ENCODE results near the gene PPFIBP1.

PPFIBP1 gene

DNA sequence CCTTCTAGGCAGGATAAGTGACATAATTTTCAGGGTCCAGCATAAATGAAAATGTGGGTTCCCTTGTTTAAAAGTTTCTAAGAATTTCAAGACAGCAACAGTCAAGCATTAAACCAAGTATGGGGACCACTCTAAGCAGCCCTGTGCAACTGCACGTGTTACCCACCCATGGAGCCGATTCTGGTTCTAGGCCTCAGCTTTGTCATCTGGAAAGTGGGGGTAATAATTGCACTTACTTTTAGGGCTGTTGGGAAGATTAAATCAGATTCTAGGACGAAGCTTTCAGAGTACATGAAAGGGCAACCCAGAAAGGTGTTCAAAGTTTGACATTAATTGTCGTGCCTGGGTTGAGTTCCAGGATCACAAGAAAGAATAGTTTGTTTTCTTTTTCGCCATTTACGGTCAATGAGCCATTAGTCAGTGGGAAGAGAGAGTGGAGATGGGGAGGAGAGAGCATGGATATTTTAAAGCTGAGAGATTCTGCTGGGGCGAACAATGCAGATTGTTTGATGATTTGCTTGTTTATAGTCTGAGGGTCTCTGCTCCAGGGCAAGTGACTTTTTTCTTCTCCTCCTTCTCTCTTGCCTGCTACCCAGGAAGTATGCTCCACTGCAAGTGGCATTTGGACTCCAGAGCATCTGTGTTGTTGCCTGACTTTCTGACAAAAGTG lies 10.7 kb upstream of the PPFIBP1 start:
- no peak for DNase-seq

DNA sequence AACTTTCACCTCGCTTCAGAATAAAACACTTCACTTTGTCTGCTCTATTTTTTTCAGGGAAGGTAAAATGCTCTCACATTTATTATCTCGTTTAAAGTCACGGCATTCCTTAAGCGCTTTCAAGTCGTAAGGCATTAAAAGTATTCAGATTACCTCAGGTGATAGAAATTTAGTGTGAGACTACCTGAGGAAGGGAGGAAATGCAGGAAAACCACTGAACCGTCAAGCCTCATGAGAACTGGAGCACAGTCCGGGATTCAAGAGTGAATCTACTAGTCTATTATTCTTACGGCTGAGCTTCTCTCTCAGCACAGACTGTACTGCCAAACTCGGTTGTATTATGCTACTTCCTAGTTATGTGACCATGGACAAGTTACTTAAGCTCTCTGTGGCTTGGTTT lies 8.3 kb upstream of the PPFIBP1 start:
- no peak for DNase-seq

DNA sequence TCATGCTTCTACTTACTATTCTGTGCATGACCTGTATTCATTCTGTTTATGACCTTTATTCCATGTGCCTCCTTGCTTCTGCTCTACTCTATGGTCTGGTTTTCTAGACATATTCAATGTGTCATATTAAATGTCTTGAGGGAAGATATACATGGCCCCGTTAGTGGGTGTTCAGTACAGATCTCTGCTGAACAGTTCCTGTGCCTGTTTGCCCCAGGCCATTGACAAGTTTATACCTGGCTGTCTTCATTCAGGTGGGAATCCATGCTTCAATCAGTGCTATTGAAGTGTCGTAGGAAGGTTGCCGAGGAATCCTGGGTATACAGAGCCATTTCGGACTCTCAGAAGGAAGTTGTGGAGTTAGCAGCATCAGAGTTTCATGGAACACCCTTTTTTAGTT lies 7.4 kb upstream of the PPFIBP1 start:
- DNase-seq, result no peak

DNA sequence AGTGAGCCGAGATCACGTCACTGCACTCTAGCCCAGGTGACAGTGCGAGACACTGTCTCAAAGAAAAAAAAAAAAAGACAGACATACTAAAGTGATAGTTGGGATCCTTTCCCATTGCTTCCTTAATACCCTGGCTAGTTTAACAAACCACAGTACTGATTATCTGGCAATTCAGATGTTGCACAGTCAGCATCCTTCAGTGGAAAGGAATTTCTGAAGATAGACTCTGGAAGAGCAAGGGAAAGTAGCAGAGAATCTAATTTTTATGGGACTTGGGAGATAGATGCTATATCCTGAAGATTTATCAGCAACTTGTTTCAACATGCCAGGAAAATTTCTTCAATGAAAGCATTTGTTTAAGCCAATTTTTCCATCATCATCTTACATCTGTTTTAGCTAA lies 6.5 kb upstream of the PPFIBP1 start:
- no peak for DNase-seq

DNA sequence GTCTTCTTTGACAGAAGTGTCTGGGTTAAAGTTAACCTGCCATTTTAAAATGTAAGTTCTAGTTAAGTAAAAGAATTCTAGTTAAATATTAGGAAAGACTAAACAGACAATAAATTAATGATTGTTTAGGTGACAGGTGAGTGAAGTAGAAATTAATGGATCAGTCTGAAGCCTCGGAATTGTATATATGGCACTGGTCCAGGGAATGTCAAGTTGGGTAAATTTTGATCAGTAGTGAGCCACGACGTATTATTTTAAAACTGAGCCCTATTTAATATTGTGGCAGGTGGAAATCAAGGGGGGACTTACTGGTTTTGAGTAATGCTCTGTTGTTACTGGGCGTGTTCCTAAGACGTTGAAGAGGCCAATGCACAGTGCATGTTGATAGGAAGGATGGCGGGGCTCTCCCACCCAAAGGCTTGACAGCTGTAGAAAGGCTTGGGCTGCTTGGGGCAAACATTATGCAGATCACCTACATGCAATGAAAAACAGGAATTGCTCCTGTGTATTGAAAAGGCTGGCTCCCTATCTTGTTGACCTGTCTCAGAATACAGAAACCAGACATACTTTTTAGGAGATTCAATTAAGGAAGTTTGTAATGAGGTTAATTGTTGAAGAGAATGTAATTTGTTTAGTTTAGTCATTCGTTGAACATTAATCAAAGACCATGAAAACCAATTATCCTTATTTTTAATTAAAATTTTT lies 5.9 kb upstream of the PPFIBP1 start:
- no peak for DNase-seq

DNA sequence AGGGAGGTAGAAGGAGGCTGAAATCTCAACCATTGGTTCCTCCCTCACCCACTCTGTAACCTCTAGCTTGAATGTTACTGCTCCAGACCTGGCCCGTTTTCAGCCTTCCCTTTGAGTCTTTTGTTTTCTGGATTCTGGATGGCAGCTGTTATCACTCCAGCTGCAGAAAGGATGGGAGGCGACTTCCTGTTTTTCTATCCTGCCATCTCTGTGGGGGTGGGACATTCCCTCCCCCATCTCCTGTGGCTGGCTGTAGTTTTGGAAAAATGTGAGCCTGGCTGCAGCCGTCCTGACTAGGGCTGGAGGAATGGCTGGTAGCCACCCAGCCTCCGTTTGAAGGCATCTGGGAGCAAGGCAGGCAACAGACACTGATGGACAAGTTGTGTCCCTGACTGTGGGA lies 2.9 kb upstream of the PPFIBP1 start:
- no peak for DNase-seq

DNA sequence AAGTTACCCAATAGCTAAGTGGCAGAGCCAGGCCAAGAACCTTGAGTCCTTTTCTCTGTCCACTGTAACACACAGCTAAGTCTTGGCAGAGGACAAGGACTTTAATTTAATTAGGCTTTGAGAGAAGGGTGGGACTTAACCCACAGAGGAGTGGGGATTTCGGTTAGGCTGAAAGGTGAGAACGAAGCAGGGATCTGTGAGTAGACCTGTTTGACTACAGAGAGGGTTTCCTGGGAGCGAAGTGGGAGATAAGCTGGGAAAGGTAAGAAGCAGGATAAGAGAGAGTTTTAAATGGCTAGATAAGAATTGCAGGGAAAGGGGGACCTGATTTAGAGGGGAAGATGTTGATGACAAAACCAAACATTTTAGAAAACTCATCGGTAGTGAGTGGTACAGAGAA lies 2.0 kb upstream of the PPFIBP1 start:
- DNase-seq, result no peak

DNA sequence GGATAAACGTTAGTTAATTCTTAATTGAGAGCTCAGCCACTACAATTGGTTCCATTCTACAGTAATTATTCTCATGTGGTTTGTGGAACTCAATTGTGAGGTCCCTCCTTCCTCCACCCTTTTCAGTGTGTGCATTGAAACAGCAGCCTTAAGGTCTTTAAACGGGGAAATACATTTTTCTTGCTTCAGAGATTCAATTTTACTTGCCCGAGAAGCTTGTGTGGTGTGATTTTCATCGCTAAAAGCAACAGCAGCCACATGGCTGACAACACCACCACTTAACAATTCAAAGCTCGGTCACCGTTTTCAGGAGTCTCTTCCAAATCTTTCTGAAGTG lies 733 bp upstream of the PPFIBP1 start:
- no peak for DNase-seq

DNA sequence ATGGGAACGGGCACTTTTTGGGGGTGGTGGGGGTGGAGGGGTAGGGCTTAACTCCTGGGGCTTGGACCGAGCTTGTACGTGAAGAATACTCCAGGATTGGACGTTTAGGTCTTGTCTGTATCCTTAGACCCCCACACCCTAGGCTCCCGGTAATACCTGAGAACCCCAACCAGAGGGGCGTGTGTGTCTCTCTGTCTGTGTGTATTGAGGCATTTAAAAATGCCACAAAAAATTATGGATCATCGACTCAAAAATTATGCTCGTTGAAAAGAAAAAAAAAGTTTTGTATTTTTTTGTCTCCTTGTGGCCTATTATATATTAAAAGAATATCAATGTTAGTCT lies 459 bp downstream of the PPFIBP1 start:
- no peak for DNase-seq

DNA sequence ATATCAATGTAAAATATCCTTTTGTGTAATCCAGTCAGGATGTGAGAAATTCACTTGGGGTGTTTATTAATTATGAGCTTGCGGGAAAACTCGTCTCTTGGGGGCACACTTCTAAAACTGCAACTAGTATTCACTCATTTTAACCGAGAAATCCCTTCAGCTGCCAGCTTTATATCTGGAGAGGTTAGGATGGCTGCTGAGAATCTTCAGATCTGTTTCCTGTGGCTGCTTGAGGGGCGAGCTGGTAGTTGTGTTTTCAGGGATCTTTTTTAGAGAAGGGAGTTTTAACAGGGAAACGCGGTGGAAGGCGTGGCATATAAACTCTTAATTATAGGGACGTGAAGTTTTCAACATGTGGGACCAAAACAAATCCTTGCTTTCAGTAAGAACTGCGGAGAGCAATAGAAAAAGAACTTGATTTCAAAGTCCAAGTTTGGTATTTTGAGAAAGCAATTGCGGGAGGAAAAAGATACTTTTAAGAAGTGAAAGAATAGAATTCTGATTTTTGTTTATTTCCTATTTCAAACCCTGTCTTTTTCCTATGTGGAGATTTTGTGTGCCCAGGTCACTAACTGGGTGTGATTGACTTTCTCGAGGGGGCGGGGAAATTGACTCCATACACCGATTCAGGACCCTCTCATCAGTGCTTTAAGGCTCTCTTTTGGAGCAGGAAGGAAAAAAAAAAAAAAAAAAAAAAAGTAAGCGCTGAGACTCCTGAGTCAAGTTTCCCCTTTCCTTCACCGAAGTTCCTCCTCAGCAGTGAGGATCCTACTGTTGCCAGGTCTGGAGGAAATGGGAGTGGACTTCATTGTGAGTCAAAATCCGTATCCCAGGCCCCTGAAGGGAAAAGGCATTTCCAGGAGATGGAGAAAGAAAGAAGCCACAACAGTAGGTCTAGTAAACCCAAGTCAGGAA lies 1.1 kb downstream of the PPFIBP1 start:
- DNase-seq, result no peak

DNA sequence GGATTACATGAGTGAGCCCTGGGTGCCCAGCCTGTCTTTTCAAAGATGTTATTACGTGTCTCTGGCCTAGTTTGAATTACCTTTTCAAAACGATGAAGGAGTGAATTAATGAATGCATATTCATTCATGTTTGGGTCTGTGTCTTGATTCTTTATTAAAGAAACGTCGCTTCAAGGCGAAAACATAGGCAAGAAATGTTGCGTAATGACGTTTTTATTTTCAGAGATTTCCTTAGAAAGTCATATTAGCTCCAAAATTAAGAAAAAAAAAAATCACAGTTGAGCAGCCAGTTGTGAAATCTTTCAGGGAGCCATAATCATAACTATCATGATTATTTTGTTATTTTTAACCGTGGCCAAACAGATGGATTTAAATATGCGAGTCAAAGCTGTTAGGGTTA lies 3.5 kb downstream of the PPFIBP1 start:
- no peak for DNase-seq

DNA sequence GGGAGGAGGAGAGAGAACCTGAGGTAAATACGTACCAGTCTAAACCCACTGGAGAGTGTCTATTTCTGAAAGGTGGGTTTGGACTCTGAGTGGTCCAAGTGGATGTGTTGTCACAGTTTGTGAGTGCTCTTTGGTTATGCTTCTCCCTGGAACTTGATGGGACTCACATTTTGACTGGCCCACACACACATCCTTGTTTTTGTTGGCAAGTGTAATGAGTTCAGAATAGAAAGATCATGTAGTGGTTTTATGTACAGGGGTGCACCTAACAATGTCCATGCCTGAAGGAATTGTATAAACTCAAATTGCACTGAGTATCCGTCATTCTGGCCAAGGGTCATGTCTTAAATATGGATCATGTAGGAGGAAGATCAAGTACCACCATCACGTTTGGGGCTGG lies 4.8 kb downstream of the PPFIBP1 start:
- no peak for DNase-seq

DNA sequence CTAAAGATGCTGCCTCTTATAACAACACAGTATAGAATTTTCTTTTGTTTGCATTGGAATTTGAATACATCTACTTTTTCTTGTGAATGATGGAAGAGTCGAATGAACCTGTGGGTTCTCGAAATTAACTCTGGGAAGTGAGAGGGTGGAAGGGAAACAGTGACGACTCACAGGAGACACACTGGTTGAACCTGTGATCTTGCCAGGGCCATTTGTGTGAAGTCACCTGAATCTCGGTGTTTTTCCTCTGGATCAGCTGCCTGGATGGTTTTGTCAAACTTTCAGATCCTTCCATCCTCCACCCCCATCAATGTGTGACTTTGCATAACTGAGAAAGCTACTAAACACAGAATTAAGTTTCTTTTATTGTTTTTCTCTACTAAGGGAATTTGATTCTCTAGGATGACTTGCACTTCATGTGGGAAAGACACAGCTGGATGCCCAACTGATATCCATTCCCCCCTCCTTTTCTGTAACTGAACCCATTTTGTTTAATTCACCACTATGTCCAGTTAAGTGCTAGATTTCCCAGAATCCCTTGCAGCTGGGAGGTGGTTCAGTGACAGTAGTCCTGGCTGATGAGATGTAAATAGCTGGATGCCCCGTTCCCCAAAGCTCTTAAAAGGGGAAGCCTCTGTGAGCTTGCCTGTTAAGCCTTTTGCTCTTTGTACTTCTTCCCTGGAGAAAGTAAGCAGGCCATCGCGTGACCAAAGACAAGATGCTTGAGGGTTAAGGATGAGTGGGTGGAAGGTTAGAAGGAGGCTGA lies 6.3 kb downstream of the PPFIBP1 start:
- DNase-seq, result no peak

DNA sequence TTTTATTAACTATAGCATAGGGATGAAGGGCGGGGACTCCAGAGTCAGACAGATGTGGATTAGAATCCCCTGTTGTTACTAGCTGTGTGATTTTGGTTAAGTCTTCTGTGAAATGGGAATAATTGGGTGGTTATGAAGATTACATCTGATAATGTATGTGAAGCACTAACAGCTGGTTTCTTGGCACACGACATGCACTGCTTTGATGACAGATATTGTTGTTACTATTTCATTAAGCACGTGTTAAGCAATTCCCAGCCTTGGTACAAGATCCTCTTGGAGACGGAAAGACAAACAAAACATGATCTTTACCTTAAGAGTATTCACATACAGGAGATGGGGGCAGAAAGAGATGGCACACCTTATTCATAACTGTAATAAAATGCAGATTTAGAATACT lies 7.9 kb downstream of the PPFIBP1 start:
- no peak for DNase-seq

DNA sequence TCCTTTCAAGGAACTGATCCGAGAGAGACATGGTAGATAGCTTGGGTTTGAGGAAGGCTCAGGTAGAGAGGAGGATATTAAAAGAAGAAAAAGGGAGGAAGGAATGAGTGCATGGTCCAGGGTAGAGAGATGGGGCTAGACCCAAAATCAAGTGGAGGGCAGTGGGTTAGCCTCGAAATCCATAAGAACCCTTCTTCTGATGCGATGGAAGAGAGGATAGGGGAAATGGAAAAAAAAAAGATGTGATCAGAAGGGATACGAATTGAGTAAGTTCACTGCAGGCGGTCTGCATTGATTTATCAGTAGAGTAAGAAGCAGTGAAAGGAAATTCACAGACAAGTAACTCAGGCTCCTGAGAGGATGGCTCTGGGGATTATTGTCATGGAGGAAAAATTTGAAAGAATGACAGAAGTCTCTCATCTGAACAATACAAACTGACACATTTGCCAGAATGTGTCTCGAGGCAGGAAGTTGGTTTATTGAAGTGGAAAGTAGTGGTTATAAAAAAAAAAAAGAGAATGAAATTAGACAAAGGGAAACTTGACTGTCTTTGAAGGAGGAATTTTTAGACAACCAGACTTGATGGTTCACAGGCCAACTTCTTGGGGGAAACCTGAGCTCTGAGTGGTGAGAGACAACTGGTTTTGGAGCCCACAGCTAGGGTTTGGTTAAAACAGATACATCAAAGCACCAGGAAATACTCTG lies 10.2 kb downstream of the PPFIBP1 start:
- DNase-seq, result no peak

DNA sequence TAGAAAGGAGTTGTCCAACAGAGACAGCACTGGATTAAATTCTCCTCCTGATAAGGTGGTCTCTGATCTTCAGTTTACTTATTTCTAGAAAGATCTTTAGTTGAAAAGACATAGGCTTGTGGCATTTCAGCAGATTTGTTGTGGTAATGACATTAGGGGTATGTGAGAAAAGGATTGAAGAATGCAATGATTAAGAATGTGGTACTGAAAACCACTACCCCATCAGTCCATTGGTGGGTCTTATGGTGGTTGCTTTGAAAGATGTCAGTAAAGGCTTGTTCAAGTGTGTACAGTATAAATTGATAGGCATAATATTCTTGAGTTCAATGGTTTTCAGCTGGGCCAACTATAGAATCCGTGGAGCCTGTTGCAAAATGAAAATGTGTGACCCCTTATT lies 10.8 kb downstream of the PPFIBP1 start:
- no peak for DNase-seq

DNA sequence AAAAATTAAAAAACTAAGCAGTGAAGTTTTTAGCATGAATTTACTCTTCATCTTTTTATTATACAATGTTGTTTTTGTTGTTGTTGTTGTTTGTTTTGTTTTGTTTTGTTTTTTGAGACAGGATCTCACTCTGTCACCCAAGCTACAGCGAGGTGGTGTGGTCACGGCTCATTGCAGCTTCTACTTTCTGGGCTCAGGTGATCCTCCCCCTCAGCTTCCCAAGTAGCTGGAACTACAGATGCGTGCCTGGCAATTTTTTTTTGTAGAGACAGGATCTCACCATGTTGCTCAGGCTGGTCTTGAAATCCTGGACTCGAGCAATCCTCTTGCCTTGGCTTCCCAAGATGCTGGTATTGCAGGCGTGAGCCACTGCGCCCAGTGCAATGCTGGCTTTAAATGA lies 11.3 kb downstream of the PPFIBP1 start:
- DNase-seq, result no peak

DNA sequence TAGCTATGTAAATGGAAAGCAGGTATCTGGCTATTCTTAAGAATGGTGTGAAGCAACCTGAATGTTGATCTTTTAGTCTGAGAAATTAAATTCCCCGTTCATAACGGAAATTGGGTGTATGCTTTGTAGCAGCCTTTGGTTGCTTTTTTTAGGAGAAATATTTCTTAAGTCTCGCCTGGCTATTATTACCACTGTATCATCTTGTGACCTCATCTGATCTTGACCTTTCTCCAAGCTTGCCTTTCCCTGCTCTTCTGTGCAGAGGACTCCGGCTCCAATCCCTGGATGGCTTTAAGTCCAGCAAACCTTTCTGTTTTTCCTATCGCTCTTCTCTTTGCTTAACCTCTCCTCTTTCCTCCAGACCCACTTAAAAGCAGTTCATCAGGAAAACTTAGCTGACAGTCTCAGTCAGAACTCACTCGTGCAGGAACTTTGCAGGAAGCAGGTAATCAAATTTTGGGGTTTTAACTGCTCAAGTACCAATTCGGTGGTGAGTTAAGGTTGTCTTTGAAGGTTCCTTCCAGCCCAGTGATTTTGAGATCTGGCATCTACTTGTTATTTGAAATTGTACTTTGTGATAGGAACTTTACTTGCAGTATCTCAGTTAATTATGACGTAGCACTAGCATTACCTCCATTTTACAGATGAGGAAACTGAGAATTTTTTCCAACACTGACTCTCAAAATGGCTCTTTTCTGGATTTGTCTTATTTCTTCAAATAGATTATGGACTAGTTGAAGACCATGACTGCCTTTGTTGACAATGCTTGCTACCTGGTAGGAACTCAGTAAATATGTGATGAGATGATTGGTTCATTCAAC lies 14.1 kb downstream of the PPFIBP1 start:
- DNase-seq, result no peak

DNA sequence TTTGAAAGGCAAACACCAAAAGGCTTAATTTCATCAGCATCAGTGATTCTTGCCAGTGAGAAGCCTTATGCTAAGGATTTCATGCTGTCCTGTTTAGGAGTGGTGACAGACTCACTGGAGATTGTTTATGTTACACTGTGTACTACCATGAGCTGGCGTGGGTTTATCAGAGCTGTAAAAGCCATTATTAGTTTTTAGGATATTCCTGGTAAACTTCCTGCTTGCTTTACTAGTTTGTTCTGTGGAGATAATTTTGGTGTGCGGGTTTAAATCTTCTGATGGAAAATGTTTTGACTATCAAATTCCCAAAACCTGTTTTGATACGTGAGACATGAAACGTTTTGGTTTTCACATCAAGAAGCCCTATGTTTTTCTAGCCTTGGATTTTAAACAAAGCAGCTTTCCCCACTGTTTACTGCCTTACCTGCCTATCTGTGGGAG lies 15.2 kb downstream of the PPFIBP1 start:
- DNase-seq, result no peak

DNA sequence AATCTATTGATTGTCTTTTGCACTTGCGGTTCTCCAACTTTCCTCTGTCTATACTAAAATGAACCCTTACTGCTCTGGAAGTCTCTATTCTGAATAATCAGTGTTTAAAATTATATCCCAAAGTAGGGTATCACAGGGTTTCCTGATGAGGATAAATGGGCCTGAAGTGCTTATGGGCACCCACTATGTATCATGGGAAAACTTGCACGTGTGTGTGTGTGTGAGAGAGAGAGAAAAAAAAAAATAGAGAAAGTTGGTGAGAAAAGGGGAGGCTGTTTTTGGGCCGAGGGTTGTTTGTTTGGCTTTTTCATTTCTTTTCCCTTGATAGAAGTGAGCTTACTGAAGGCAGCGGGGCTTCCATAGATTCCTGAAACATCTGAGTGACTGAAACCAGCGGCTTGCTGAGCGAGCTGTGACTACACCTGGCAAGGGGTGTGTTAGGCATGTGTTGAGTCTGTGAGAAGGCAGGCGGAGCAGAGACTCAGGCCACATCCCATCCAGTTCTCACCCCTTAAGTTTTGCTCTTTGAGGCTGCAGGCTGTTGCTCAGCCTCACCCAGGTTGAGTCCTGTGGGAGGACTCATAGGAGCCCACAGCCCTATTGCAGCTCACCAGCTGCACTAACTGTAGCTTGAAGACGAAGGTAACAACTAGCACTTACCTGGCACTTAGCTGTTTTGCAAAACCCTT lies 17.2 kb downstream of the PPFIBP1 start:
- DNase-seq, result no peak

DNA sequence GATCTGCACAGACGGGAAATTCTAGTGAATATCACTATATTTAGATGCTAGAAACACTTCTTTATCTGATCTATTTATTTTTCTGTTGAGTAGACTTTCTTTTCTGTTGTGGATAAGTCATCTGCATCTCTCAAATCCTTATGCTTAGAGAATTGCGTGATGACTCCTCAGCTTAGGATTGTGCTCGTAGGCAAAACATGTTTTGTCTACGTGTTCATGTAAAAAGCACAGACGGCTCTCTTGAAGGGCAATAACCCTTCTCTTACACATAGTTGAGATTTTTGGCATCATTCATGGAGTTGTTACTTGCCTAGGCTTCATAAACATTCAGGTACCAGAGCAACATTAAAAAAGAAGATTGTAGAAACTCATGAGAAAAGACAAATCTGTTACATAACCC lies 18.6 kb downstream of the PPFIBP1 start:
- no peak for DNase-seq

All from KG1 (cell line).